ENCODE results near the gene CA12. TPM values are rescaled to one million over a fixed set of nuclear protein-coding genes. Genes with fewer than 3 reads are reported as not detected.

The CA12 gene
- total RNA-seq, 1 donor from 2014 or later = not detected

DNA sequence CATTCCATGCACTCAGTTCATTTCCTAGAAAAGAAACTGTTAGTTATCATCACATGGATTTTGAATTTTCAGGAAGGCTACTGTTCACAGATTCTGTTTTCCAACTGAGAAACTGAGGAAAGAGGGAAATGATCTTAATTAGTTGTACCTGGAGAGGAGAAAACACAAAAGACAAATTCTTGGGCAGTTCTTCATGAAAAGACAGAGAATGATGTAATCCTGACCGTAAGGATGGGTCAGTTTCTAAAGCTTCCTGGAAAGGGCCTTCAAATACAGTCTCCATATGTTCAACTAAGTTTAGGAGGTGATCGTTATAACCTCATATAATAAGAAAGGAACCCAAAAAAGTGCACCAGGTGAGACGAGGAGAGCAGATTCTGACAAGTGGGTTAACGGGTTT lies 44.6 kb downstream of the CA12 start:
- Mint-ChIP-seq H3K27ac (ENCODE audit: unreplicated experiment) (no peak overlapping the region), H3K27me3 (ENCODE audit: unreplicated experiment) (no peaks in the 10 kb centered on the region), H3K9me3 (ENCODE audit: unreplicated experiment) (no peaks in the 10 kb centered on the region), H3K4me3 (ENCODE audit: unreplicated experiment) (no peak overlapping the region), H3K36me3 (ENCODE audit: unreplicated experiment) (no peaks in the 10 kb centered on the region), H3K4me1 (ENCODE audit: low read depth, unreplicated experiment) (peaks cover 7% of the 10 kb centered on the region)
- DNase-seq = no peak
- TF ChIP-seq, protein P1, sequence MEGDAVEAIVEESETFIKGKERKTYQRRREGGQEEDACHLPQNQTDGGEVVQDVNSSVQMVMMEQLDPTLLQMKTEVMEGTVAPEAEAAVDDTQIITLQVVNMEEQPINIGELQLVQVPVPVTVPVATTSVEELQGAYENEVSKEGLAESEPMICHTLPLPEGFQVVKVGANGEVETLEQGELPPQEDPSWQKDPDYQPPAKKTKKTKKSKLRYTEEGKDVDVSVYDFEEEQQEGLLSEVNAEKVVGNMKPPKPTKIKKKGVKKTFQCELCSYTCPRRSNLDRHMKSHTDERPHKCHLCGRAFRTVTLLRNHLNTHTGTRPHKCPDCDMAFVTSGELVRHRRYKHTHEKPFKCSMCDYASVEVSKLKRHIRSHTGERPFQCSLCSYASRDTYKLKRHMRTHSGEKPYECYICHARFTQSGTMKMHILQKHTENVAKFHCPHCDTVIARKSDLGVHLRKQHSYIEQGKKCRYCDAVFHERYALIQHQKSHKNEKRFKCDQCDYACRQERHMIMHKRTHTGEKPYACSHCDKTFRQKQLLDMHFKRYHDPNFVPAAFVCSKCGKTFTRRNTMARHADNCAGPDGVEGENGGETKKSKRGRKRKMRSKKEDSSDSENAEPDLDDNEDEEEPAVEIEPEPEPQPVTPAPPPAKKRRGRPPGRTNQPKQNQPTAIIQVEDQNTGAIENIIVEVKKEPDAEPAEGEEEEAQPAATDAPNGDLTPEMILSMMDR (IDR thresholded peaks at IDR 0.05; ENCODE audit: partially characterized antibody, unreplicated experiment) = no peak

DNA sequence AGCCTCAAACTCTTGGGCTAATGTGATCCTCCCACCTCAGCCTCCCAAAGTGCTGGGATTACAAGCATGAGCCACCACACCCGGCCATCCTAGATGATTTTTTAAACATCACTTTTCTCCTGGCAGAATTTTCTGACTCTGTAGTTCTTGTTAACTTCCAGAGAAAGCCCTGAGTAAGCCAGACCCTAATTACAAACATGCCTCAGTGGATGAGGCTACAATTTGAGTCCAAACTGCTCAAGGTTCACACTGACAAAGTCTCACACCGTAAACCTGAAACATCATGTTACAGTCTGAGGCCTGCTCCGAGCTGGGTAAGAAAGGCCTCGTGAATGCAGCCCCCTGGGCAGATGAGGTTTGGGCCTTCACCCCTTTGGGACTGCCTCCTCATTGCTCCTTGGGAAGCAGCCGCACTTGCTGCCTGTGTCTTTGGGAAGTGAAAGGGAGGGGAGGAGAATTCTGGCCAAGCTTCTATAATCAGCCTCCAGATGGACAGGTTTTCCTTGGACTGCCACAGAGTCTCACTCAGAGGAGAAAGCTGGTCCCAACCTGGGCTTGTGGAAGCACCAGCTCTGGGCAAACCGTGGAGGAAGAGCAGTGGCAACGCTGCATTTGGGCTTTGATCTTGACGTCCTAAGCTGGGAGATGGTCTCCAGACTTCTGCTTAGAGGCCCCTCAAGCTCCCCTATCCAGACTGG lies 46.0 kb downstream of the CA12 start:
- H3K4me3 Mint-ChIP-seq (ENCODE audit: unreplicated experiment) = no peak overlapping the region
- peaks cover 7% of the 10 kb centered on the region for H3K4me1 Mint-ChIP-seq (ENCODE audit: low read depth, unreplicated experiment)
- H3K9me3 Mint-ChIP-seq (ENCODE audit: unreplicated experiment) = peaks cover 3% of the 10 kb centered on the region
- no peak overlapping the region for H3K27ac Mint-ChIP-seq (ENCODE audit: unreplicated experiment)
- DNase-seq = no peak
- H3K36me3 Mint-ChIP-seq (ENCODE audit: unreplicated experiment) = no peaks in the 10 kb centered on the region
- TF ChIP-seq, protein P1 (IDR thresholded peaks at IDR 0.05; ENCODE audit: partially characterized antibody, unreplicated experiment) = no peak
- H3K27me3 Mint-ChIP-seq (ENCODE audit: unreplicated experiment) = no peaks in the 10 kb centered on the region

DNA sequence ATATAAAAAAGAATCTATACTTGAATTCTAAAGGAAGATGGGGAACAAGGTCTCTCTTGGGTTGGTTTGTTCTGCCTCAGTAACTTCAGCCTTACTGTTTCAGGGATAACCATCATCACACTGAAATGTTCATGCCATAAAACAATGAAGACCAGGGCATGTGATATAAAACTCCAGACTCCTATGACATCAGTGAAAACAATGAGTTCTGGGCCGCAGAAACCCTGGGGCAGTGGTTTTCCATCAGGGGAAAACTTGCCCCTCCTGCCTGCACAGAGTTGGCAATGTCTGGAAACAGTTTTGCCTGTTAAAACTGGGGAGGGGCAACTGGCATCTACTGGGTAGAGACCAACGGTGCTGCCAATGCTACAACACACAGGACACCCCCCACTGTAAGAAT lies 46.8 kb downstream of the CA12 start:
- DNase-seq = no peak
- Mint-ChIP-seq H3K4me3 (ENCODE audit: unreplicated experiment) (no peak overlapping the region), H3K4me1 (ENCODE audit: low read depth, unreplicated experiment) (peaks cover 7% of the 10 kb centered on the region), H3K27ac (ENCODE audit: unreplicated experiment) (no peak overlapping the region), H3K36me3 (ENCODE audit: unreplicated experiment) (no peaks in the 10 kb centered on the region), H3K9me3 (ENCODE audit: unreplicated experiment) (peaks cover 3% of the 10 kb centered on the region), H3K27me3 (ENCODE audit: unreplicated experiment) (no peaks in the 10 kb centered on the region)
- TF ChIP-seq, protein P1 (IDR thresholded peaks at IDR 0.05; ENCODE audit: partially characterized antibody, unreplicated experiment) = no peak

DNA sequence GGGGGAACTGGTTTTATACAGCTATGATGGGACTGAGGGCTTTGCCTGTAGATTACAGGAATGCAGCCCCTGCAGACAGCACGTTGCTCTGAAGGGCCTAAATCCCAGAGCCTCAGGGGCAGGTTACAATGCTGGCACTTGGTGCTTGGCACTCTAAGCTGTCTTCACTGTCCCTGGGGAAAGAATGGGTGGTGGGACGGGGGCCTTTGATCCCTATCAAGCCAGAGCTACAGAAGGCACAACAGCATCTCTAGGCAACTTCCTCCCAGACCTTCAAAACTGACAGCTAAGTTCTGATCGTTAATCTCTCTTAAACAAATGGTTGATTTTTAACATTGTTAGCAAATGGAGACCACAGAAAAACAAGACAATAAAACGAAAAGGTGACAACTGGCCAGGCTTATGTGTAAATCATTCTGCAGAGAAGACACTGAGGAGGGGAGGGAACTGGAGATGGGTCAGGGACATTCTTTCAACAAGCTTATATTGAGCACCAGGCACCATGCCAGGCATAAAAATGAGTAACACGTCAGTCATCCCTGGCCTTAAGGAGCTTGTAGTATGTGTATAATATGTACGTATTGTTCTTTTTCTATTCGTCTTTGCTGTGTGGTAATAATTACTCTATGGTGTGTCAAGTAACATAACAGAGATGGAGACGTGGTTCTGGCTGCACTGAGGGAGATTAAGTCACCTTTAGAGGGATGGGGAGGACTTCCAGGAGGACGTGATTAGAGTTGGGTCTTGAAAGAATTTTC lies 49.1 kb downstream of the CA12 start:
- Mint-ChIP-seq H3K36me3 (ENCODE audit: unreplicated experiment) (no peaks in the 10 kb centered on the region), H3K27me3 (ENCODE audit: unreplicated experiment) (no peaks in the 10 kb centered on the region), H3K4me1 (ENCODE audit: low read depth, unreplicated experiment) (no peaks in the 10 kb centered on the region), H3K27ac (ENCODE audit: unreplicated experiment) (no peak overlapping the region), H3K4me3 (ENCODE audit: unreplicated experiment) (no peak overlapping the region), H3K9me3 (ENCODE audit: unreplicated experiment) (peaks cover 3% of the 10 kb centered on the region)
- no peak for DNase-seq
- TF ChIP-seq, protein P1 (IDR thresholded peaks at IDR 0.05; ENCODE audit: partially characterized antibody, unreplicated experiment) = no peak

DNA sequence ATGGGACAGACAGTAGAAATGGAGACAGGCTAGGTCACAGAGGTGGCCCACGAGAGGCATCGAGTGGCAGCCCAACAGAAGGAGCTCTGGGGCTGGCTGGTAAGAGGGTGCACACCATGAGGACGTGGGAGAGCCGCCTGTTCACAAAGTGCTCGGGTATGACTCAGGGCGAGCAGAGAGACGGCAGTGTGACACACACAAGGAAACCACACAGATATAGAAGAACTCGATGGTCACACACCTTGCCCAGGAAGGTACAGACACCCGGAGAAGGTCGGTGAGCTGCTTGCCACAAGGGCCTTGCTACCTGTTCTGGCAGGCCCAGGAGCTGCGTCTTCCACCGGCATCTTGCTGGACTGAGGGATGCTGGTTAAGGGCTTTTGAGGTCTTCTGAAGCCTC lies 50.2 kb downstream of the CA12 start:
- TF ChIP-seq, protein P1 (IDR thresholded peaks at IDR 0.05; ENCODE audit: partially characterized antibody, unreplicated experiment) = no peak
- Mint-ChIP-seq H3K4me3 (ENCODE audit: unreplicated experiment) (no peak overlapping the region), H3K9me3 (ENCODE audit: unreplicated experiment) (peaks cover 3% of the 10 kb centered on the region), H3K27me3 (ENCODE audit: unreplicated experiment) (no peaks in the 10 kb centered on the region), H3K36me3 (ENCODE audit: unreplicated experiment) (no peaks in the 10 kb centered on the region), H3K4me1 (ENCODE audit: low read depth, unreplicated experiment) (no peaks in the 10 kb centered on the region), H3K27ac (ENCODE audit: unreplicated experiment) (no peak overlapping the region)
- DNase-seq = no peak
